ENCODE measurements around the gene COL16A1.

Gene COL16A1

DNA sequence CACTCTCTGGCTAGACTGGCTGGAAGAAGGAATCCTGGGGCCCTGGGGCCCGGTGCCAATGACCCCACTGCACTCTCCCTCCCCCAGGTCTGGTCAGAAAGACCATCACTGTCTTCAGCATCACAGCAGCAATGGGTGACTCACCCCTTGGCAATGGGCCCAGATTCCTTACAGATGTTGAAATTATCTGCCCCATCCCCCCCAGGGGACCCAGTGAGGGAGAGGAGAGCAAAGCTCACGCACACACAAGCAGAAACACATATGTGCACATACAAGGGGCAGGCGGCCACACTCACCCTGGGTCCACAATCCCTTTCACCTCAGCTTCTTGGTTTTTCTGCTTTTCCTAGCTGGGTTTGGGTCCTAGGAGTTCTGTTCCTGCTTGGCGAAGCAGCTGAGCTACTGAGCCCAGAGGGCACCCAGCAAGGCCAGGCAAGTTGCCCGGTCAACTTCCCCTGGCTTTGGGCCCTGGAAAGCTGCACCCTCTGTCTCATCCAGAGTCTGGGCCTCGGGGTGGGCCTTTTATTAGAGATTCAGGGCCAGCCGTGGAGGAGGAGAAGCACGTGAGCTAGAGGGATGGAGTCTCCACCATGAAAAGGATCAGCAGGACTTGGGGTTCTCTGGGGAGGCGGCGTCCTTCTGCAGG lies 2.6 kb downstream of the COL16A1 start:
- in situ Hi-C loops (cut with MboI; ENCODE audit: low pct_unique_long_range_greater_than_20kb, low sequenced_read_pairs, unreplicated experiment): no loop called here
- TF ChIP-seq, protein P1, sequence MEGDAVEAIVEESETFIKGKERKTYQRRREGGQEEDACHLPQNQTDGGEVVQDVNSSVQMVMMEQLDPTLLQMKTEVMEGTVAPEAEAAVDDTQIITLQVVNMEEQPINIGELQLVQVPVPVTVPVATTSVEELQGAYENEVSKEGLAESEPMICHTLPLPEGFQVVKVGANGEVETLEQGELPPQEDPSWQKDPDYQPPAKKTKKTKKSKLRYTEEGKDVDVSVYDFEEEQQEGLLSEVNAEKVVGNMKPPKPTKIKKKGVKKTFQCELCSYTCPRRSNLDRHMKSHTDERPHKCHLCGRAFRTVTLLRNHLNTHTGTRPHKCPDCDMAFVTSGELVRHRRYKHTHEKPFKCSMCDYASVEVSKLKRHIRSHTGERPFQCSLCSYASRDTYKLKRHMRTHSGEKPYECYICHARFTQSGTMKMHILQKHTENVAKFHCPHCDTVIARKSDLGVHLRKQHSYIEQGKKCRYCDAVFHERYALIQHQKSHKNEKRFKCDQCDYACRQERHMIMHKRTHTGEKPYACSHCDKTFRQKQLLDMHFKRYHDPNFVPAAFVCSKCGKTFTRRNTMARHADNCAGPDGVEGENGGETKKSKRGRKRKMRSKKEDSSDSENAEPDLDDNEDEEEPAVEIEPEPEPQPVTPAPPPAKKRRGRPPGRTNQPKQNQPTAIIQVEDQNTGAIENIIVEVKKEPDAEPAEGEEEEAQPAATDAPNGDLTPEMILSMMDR (IDR thresholded peaks at IDR 0.05; ENCODE audit: extremely low read depth, insufficient read depth, missing control alignments): no peak
- no peak for DNase-seq (ENCODE audit: low spot score)

DNA sequence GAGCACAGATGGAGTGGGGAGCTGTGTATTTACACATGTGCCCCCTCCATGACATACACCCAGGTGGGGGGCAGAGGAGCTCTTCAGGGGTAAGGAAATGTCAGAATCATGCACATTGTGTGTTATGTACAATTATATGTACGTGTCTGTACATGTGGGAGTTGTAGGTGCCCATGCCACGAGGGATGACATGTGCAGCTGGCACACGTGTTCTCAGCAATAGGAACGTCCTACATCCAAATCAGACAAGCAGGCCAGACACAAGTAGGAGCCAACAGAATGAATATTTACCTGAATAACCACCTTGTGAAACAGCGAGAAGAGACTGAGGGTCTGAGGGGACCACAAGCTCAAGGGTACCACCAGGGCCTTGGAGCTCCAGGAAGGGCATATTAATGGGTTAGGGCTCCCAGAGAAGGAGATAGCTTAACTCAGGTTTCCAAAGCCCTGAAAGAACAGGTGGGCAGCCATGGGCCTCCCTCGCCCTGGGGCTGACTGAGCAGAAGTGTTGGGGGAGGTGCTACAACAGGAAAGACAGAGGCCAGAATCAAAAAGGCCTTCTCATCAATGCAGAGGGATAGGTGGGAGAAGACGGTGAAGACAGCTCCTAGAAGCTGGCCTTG lies 3.2 kb downstream of the COL16A1 start:
- DNase-seq (ENCODE audit: low spot score): no peak
- TF ChIP-seq, protein P1 (IDR thresholded peaks at IDR 0.05; ENCODE audit: extremely low read depth, insufficient read depth, missing control alignments): no peak
- in situ Hi-C loops (cut with MboI; ENCODE audit: low pct_unique_long_range_greater_than_20kb, low sequenced_read_pairs, unreplicated experiment): no loop called here

DNA sequence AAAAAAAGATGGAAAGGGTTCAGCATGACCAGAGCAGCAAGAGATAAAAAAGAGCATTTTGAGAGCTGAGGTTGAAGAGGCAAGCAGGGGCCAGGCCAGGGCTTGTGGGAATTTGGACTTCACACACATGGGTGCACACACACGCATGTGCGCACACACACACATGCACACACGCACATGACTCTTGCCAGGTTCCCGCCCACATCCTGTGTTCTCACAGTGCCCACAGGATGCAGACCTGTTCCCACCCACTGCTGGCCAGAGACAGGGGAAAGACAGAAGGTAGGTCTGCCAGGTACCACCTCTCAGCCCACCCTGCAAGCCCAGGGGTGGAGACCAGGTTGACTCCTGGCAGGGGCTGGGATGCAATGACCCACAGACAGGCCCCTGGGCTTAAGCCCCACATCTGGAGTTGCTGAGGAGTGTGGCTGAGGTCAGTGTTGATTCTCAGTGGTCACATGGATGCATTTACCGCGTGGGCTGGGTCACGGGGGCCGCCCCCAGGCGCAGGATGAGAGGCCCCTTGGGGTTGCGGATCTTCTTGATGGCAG lies 4.4 kb downstream of the COL16A1 start:
- DNase-seq (ENCODE audit: low spot score): peak; percentile 58
- in situ Hi-C loops (cut with MboI; ENCODE audit: low pct_unique_long_range_greater_than_20kb, low sequenced_read_pairs, unreplicated experiment): no loop called here
- TF ChIP-seq, protein P1 (IDR thresholded peaks at IDR 0.05; ENCODE audit: extremely low read depth, insufficient read depth, missing control alignments): no peak

DNA sequence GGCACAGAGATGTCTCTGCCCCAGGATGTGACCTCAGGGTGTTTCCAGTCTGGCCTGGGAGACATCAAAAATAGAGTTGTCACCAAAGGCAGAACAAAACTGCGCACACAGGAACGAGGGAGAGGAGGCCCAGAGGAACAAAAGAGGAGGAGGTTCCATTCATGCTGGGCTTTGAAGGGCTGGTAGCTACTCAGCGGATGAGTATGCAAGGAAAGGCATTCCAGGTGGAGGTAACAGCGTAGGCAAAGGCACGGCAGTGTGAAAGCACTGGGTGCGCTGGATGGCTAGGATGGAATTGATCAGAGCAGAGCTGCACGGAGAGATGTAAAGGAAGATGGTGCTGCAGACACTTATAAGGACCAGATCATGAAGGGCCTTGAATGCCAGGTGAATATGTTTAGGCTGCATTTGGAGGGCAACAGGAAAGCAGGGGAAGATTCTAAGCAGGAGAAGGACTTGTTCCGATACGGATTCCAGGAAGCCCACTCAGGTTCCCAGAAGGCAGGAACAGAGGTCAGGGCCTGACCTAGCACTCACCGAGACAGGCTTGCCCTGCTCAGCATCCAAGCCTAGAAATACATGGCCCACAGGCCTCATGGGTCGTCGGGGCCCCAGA lies 6.3 kb downstream of the COL16A1 start:
- TF ChIP-seq, protein P1 (IDR thresholded peaks at IDR 0.05; ENCODE audit: extremely low read depth, insufficient read depth, missing control alignments): no peak
- DNase-seq (ENCODE audit: low spot score): no peak
- in situ Hi-C loops (cut with MboI; ENCODE audit: low pct_unique_long_range_greater_than_20kb, low sequenced_read_pairs, unreplicated experiment): no loop called here

DNA sequence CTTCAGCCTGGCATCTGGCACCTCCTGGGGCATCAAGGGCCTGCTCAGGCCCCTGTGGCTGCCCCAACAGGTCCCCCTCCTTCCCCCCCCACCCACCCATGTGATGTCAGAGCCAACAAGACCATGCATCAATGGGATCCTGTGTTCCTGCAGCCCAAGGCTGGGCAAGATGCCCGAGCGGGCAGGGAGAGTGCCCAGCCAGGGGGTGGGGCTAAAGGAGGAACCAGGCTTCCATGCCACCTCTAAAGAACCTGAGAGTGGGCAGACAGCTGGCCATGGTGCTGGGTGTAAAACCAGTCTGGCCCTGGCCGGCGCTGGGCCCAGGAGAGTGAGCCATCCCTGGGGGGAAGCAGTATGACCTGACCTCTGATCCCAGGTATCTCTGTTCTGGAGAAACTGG lies 7.6 kb downstream of the COL16A1 start:
- in situ Hi-C loops (cut with MboI; ENCODE audit: low pct_unique_long_range_greater_than_20kb, low sequenced_read_pairs, unreplicated experiment): no loop called here
- DNase-seq (ENCODE audit: low spot score): no peak
- TF ChIP-seq, protein P1 (IDR thresholded peaks at IDR 0.05; ENCODE audit: extremely low read depth, insufficient read depth, missing control alignments): no peak

DNA sequence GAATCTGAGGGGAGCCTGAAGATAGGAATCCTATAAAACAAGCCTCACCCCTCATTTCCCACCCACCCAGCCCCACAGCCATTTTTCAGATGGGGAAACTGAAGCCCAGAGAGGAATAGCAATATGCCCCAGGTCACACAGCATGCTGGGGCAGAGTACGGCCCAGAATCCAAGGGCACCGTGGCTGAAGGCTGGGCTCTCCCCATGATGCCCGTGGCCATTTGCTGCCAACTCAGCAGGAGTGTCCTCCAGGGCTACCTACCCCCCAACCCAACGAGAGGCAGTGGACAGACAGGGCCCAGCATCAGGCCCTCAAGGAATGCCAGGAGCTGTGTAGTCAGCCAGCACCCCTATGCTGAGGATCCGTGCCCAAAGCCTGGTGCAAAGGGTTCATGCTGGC lies 8.5 kb downstream of the COL16A1 start:
- TF ChIP-seq, protein P1 (IDR thresholded peaks at IDR 0.05; ENCODE audit: extremely low read depth, insufficient read depth, missing control alignments): no peak
- no peak for DNase-seq (ENCODE audit: low spot score)
- in situ Hi-C loops (cut with MboI; ENCODE audit: low pct_unique_long_range_greater_than_20kb, low sequenced_read_pairs, unreplicated experiment): no loop called here

Data from GM13977 (cell line).